Spleen (tissue), 11 donors: ENCODE measurements around the gene ADM2. TPM values are rescaled to one million over a fixed set of nuclear protein-coding genes. Genes with fewer than 3 reads are reported as not detected.

Experiments
- DNase-seq: peaks from one replicate; pipeline ENCODE4 v3.0.0-alpha.2; 2020
- H3K27ac ChIP-seq, 8 donors: fragments of 200-600 bp; sonication (generic) in 7 of 8; 1 replicate in 4 of 8; 2 replicates in 4 of 8; pipeline versions ENCODE4 v1.5.0 to v1.8.0; 2016 to 2021; ENCODE audit warnings: inconsistent platforms in 4 of 8, mild to moderate bottlenecking in 4 of 8, moderate library complexity in 1 of 8
- H3K27me3 ChIP-seq, 7 donors: fragments of 200-600 bp; sonication (generic) in 6 of 7; replicated peaks in 1 of 7; 1 replicate in 4 of 7; 2 replicates in 3 of 7; pipeline versions ENCODE4 v1.5.0 to v1.8.0; 2016 to 2021; ENCODE audit warnings: inconsistent platforms in 3 of 7, mild to moderate bottlenecking in 1 of 7
- H3K36me3 ChIP-seq, 6 donors: fragments of 200-600 bp; sonication (generic) in 5 of 6; 1 replicate in 4 of 6; 2 replicates in 2 of 6; pipeline versions ENCODE4 v1.5.0 to v1.8.0; 2016 to 2021; ENCODE audit warnings: inconsistent platforms in 2 of 6
- H3K4me1 ChIP-seq, 6 donors: fragments of 200-600 bp; sonication (generic) in 5 of 6; 1 replicate in 3 of 6; 2 replicates in 3 of 6; pipeline versions ENCODE4 v1.5.0 to v1.8.0; 2016 to 2021; ENCODE audit warnings: inconsistent platforms in 3 of 6
- H3K4me3 ChIP-seq, 8 donors: fragments of 200-600 bp; sonication (generic) in 7 of 8; 1 replicate in 4 of 8; 2 replicates in 4 of 8; pipeline versions ENCODE4 v1.5.0 to v1.8.0; 2016 to 2021; ENCODE audit warnings: inconsistent platforms in 4 of 8, mild to moderate bottlenecking in 4 of 8, moderate library complexity in 2 of 8
- H3K9me3 ChIP-seq, 8 donors: fragments of 200-600 bp; sonication (generic) in 7 of 8; 1 replicate in 4 of 8; 2 replicates in 4 of 8; pipeline versions ENCODE4 v1.5.0 to v1.8.0; 2016 to 2021; ENCODE audit warnings: inconsistent platforms in 4 of 8
- CTCF ChIP-seq, 11 experiments: fragments of 200-600 bp in 7 of 11; fragments of 450-650 bp in 4 of 11; sonication (generic) in 4 of 11; IDR thresholded peaks in 8 of 11; conservative IDR thresholded peaks in 3 of 11; 1 replicate in 7 of 11; 2 replicates in 4 of 11; pipeline versions ENCODE4 v1.4.0 to v1.8.0; 2016 to 2021; ENCODE audit warnings: antibody characterized with exemption in 11 of 11, inconsistent platforms in 4 of 11, mild to moderate bottlenecking in 1 of 11
- POLR2A ChIP-seq, 3 donors: fragments of 450-650 bp; IDR thresholded peaks; one replicate each; pipeline ENCODE4 v1.5.1; 2017; ENCODE audit warnings: antibody characterized with exemption in 3 of 3, mild to moderate bottlenecking in 1 of 3
- POLR2AphosphoS5 ChIP-seq, 3 donors: sonication (generic); formaldehyde crosslinking; IDR thresholded peaks; one replicate each; pipeline ENCODE4 v1.5.1; 2017; ENCODE audit warnings: antibody characterized with exemption in 3 of 3
- WGBS, 5 donors: extraction: QIAGEN DNeasy Blood & Tissue Kit in 3 of 5; methylation state at CpG; one replicate each; pipeline versions ENCODE4 v1.1.5 to v1.1.7; 2013 to 2018; 5-methylcytosine and 5-hydroxymethylcytosine counted together
- intact Hi-C: fragments of 100-400 bp; cut with DNase I; formaldehyde crosslinking; loops from one replicate; pipeline ENCODE4 v1.15.0; 2023; ENCODE audit warnings: low total_unique reads
- polyA plus RNA-seq, 3 donors: library from polyadenylated mRNA; stranded (reverse); fragments of 200-250 nt; gene quantifications; one replicate each; pipeline ENCODE4 v1.2.1, GENCODE V29; 2013
- total RNA-seq, 7 donors: library from RNA; depleted of rRNA in 3 of 7; stranded (reverse); fragments of >200 nt in 3 of 7; fragmentation: NEBNext Ultra II Directional in 4 of 7; extraction: Animal tissue kit (Norgen Biotek cat#: 25700) in 4 of 7; gene quantifications; one replicate each; pipeline versions ENCODE4 v1.1.0 to v1.2.1, GENCODE V29; 2016 to 2021
- donor health status: healthy with polysubstance abuse.
- donor health status: DM: no; HTN: no; CAD: no; lungs with moderate emphysema.
- donor health status: DM: no; HTN: no; CAD: no.
- donor health status: Bipolar disorder and iron deficiency.
- donor health status: healthy.
- donor health status: DM: no; HTN: no; CAD: no.
- donor health status: DM: yes; HTN: yes; CAD: no.

ADM2 gene
- total and polyA plus RNA-seq, 10 donors, result 0.74 to 3.5 (median 2.0) TPM

- no peaks in the 10 kb centered on the region for H3K9me3 ChIP-seq
- peaks cover 12 to 31% (median 15%) of the 10 kb centered on the region in 6 donors for H3K4me1 ChIP-seq
- no peak overlapping the region for H3K4me3 ChIP-seq
- H3K27me3 ChIP-seq, result no peaks in the 10 kb centered on the region
- TF ChIP-seq POLR2AphosphoS5 (IDR thresholded peaks at IDR 0.05) (no peak), POLR2A (IDR thresholded peaks at IDR 0.05) (no peak), CTCF (IDR thresholded peaks at IDR 0.05 in 8 of 11, conservative IDR thresholded peaks at IDR 0.05 in 3 of 11) (no peak)
- no peak for DNase-seq
- H3K36me3 ChIP-seq, result peaks cover 0 to 85% (median 74%) of the 10 kb centered on the region in 6 donors
- WGBS, 5 donors, result 91 to 96% (median 93%) methylated on average over 13 of the region's 13 CpGs
- intact Hi-C loops, result no loop called here
- H3K27ac ChIP-seq, result no peak overlapping the region
Observed at GRCh38 chr22:50520826-50521453, 39.6 kb downstream of the ADM2 start.

GRCh38 chr22:50521710-50522109 lies 40.4 kb downstream of the ADM2 start:
- no peak for DNase-seq
- 92 to 97% (median 95%) methylated on average over 7 to 10 of the region's 10 CpGs for WGBS, 5 donors
- intact Hi-C loops, result no loop called here

GRCh38 chr22:50522208-50522805 lies 41.0 kb downstream of the ADM2 start:
- 93 to 96% (median 94%) methylated on average over 9 to 15 of the region's 15 CpGs for WGBS, 5 donors
- H3K4me1 ChIP-seq, result peaks cover 22 to 45% (median 26%) of the 10 kb centered on the region in 6 donors
- H3K27me3 ChIP-seq, result no peaks in the 10 kb centered on the region
- DNase-seq, result no peak
- no peaks in the 10 kb centered on the region for H3K9me3 ChIP-seq
- no peak overlapping the region for H3K27ac ChIP-seq
- H3K4me3 ChIP-seq, result no peak overlapping the region
- intact Hi-C loops, result no loop called here
- H3K36me3 ChIP-seq, result peaks cover 0 to 71% (median 64%) of the 10 kb centered on the region in 6 donors
- no peak for TF ChIP-seq POLR2A (IDR thresholded peaks at IDR 0.05)
- TF ChIP-seq POLR2AphosphoS5 (IDR thresholded peaks at IDR 0.05), result no peak
- TF ChIP-seq CTCF (IDR thresholded peaks at IDR 0.05 in 8 of 11, conservative IDR thresholded peaks at IDR 0.05 in 3 of 11), result no peak

More at GRCh38 chr22:50521710-50522109, 40.4 kb downstream of the ADM2 start:
- H3K4me1 ChIP-seq, result peaks cover 16 to 39% (median 20%) of the 10 kb centered on the region in 6 donors
- H3K27ac ChIP-seq, result no peak overlapping the region
- no peaks in the 10 kb centered on the region for H3K9me3 ChIP-seq
- H3K4me3 ChIP-seq, result no peak overlapping the region
- TF ChIP-seq POLR2AphosphoS5 (IDR thresholded peaks at IDR 0.05), result no peak
- TF ChIP-seq CTCF (IDR thresholded peaks at IDR 0.05 in 8 of 11, conservative IDR thresholded peaks at IDR 0.05 in 3 of 11), result no peak
- TF ChIP-seq POLR2A (IDR thresholded peaks at IDR 0.05), result no peak
- H3K27me3 ChIP-seq, result no peaks in the 10 kb centered on the region
- H3K36me3 ChIP-seq, result peaks cover 0 to 77% (median 70%) of the 10 kb centered on the region in 6 donors

- intact Hi-C loops, result no loop called here
- H3K27me3 ChIP-seq, result no peaks in the 10 kb centered on the region
- H3K9me3 ChIP-seq, result no peaks in the 10 kb centered on the region
- no peak overlapping the region for H3K27ac ChIP-seq
- peak in 1 of 3 donors; percentile 68 for TF ChIP-seq POLR2AphosphoS5 (IDR thresholded peaks at IDR 0.05)
- no peak for TF ChIP-seq POLR2A (IDR thresholded peaks at IDR 0.05)
- no peak for TF ChIP-seq CTCF (IDR thresholded peaks at IDR 0.05 in 8 of 11, conservative IDR thresholded peaks at IDR 0.05 in 3 of 11)
- 90 to 93% (median 92%) methylated on average over 14 to 22 of the region's 22 CpGs for WGBS, 5 donors
- DNase-seq, result no peak
- H3K4me1 ChIP-seq, result peaks cover 24 to 51% (median 32%) of the 10 kb centered on the region in 6 donors
- H3K36me3 ChIP-seq, result peaks cover 0 to 68% (median 58%) of the 10 kb centered on the region in 6 donors
- H3K4me3 ChIP-seq, result no peak overlapping the region
Observed at GRCh38 chr22:50522806-50523438, 41.6 kb downstream of the ADM2 start.
